H54 (cell line): Measurements from ENCODE around the gene EFNB2.
A peak's percentile ranks its signal among the peaks of the same experiment; 100 is the strongest.

Experiments used
- DNase-seq: peaks from one replicate; pipeline ENCODE4 v3.0.0; 2011; ENCODE audit warnings: low spot score, mixed read lengths; ENCODE audit not compliant: insufficient read length
- FAIRE-seq: peaks from 3 replicates; lab custom pipeline; 2011; peaks lifted over from hg19 to GRCh38; lab: Jason Lieb, UNC
- POLR2A ChIP-seq: IDR thresholded peaks from 2 replicates; pipeline ENCODE4 v1.6.1; 2011; ENCODE audit warnings: low read depth, mild to moderate bottlenecking, low read length

The EFNB2 gene

DNA sequence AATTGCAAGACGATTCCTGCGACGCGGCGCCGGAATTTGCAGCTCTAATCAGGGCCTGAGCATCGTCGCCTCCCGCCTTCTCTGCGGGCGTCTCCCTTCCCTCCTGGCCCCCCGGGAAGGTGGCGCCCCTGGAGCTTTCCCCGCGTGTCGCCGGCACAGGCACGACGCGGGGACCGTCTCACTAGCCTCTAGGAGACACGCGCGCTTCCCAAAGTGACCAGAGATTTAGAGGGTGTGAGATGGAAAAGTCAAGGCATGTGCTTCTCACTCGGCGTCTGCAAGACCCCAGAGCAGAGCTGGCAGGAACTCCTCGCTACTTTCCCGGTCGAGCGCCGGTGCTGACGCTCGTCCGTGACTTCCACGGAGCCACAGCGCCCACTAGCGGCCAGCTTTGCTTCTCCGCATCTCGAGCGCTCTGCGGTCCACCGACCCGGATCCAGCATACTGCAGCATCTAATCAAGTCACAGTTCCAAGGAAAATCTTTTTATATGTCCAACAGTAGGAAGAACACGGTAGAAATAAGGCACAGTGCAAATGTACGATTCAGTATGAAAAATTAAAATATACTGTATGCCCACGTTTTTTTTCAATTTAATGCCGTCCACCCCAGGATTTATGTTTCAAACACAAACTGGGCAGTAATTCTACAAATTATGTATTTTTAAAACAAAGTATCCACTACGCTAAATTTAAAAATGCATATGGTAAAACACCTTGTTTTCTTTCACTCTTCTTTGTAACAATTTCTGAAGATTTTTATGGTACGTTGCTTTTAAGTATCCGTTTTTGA is 977 bp upstream of the EFNB2 start:
- TF ChIP-seq POLR2A = no peak
- peak; percentile 100 for FAIRE-seq

DNA sequence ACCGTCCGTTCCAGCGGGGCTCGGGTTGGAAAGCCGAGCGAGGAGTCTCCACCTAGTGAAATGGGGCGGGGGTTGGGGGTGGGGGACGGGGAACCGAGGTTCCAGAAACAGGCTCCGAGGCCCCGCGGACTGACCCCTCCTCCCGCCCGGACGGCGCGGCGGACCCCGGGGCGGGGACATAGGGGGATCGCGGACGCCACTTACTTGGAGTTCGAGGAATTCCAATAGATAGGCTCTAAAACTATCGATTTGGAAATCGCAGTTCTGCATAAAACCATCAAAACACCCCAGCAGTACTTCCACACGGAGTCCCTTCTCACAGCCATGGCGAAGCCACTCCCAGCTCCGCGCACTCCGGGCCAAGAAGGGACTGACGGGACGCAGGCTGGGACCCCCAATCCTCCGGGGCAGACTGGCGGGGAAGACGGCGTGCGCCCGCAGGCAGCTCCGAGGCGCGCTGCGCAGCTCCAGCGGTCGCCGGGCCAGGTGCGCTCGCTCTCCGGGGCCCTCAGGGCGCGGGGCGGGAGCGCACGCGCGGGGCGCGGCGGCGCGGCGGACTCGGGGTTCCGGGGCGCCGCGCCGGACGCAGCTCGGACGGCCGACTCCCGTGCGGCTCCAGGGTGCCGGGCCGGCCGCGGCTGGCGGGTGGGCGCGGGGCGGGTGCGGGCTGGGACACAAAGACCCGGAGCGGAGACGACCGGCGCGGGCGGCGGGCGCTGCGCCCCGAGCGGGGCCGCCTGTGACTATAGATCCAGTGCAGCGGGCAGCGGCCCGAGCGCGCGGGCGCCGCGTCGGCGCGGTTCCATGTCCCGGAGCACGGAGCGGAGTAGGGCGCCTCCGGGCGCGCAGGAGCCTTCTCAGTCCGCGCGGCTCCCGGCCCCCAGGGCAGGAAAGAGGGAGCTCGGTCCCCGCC is 567 bp downstream of the EFNB2 start:
- peak; percentile 51 for DNase-seq
- no peak for FAIRE-seq
- TF ChIP-seq POLR2A = no peak

More for the DNA sequence above, 977 bp upstream of the EFNB2 start:
- DNase-seq = peak; percentile 97

DNA sequence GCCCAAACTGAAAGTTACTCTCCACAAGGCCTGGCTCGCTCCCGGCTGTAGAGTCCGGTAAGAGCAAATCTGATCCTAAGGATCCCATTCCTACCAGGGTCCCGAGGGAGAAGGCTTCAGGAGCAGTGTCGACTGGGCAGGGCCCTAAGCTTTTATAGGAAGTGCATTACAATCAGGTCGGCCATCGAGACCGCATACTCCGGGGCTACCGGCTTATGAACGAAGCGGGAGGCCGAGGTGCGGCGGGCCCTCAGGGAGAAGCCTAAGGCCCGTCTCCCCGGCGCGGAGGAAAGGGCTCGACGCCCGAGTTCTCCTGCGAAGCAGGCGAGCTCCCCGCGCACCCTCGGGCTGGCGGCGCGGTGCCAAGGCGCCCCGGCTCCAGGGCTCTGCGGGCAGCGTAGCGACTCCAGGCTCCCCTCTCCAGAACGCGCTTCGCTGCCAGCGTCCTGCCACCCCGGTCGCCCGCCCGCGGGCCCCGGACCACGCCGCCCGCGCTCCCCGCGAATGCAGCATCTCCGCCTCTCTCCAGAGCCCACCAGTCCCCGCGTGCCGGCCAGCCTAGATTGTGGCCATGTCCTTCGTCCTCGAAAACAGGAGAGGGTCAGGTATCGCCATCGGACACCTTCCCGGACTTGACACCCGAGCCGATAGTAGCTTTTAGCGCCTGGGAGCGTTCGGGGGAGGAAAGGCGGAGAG is 1.4 kb downstream of the EFNB2 start:
- DNase-seq = peak; percentile 76
- FAIRE-seq = no peak
- TF ChIP-seq POLR2A = no peak

DNA sequence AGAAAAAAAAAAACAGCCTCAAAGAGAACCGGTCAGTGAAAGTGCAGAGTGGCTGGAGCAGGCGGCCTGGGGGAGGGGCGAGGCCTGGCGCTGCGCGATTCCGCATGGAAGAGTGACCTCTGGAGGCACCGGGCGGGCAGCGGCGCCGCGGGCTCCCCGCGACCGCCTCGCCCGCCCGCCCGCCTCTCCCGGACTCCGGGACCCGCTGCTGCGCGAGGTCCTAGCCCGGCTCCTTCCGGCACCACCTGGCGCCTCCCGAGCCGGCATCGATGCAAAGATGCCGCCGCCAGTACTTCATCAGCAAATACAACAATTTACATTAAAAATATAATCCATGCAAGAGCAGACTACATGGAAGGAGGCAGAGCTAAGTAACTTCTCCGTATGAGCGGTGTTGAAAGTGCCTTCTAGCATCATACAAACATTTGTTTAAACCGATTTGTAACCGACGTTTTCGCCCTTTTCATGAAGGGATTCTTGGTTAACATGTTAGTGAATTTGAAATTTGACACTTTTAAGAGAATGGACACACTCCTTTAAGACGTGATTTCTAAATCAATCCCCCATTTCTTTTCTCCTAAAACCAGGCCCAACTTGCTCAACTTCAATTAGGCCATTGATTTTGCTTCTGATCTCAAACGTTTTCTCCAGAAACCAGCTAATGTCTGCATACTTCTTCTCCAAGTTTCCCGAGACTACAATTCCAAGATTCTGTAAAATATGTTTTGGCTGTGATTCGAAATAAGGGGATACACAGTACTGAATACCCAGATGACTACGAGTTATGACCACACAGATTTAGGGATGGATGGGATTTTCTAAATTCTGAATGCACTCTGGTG is 2.1 kb downstream of the EFNB2 start:
- FAIRE-seq (peak; percentile 91), DNase-seq (peak; percentile 91)
- TF ChIP-seq POLR2A = no peak

DNA sequence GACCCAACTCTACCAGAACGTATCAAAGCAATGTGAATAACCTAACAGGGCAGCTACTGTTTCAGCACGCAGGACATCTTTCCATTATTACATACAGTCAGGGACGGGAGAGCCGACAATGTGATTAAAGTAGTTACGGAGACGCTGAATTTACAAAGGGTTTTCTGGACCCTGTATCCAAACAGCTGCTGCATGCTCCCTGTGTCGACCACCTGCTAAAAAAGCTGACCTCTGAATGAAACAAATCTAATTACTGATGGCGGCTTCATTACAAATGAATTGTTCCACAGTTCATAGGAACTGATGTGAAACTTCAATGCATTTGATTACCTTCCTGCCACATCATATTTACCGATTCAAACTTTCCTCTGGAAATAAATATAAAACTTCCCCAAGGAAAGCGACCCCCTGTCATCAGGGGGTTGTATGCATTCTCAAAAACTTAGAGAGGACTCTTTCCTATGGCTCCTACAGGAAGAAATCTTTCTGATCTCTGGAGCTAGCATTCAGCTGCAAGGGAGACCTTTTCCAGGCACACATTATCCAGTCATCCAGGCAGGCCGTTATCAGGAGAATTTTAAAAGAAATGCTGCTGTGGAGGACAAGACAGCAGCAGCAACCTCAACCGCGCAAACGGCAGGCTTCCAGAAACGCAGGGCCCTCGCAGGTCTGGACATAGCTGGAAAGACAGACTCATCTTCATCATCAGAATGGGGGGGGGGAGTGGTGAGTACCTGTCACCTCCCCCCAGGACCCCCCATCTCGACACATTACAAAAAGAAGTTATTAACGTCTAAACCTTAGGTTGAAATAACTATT is 3.1 kb downstream of the EFNB2 start:
- peak; percentile 77 for FAIRE-seq
- TF ChIP-seq POLR2A = no peak
- no peak for DNase-seq

DNA sequence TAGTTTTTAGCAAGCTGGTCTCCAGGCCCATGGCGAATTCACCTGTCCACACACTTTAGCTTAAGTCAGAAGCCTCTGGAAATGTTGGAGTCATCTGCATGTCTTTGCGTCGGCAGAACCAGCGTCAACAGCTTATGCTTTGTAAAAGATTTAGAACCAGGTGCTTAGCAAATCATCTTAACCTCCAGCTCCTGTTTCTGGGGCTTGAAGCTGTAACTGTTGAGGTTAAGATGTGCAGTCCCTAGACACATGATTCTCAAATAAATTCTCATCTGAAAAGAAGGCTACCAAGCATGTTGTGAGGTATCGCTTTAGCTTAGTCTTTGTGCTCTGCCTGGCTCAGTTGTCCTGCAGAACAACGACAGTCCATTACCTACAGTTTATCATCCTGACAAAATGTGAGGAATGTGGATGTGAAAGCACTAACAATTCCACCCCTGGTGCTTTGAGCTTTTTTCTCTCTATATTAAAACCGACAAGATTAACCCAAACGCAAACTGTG is 4.4 kb downstream of the EFNB2 start:
- no peak for TF ChIP-seq POLR2A
- DNase-seq = no peak
- FAIRE-seq = peak; percentile 33

DNA sequence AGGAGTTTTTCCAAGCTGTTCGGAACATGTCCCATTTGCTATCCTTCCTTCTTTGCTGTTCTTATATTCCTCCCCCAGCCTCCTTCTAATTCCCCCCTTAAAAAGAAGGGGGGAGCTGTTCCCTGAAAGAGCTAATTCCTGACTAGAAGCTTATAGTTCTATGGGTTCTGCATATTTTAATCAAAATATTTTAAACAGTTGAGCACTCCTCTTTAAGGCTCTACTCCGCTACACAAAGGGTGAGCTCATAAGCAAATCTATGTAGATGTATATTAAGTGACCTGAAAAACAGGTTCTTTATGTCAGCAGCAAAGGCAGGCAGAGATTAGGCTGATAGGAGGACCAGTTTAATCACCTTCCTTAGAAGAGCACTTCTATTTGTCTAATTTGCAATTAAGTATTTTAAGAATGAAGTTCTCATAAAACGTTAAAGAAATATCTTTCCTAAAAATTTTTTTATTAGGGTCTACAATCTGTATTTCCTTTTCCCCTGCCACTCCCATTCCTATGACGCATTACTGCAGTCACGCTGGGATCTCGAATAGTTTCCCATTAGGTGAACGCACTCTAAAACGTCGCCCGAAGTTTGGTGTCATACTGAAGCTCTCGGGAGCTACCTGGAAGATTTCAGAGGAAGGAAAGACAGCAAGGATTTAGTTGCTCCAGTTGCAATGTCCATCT is 5.2 kb downstream of the EFNB2 start:
- TF ChIP-seq POLR2A = no peak
- FAIRE-seq (no peak), DNase-seq (no peak)

DNA sequence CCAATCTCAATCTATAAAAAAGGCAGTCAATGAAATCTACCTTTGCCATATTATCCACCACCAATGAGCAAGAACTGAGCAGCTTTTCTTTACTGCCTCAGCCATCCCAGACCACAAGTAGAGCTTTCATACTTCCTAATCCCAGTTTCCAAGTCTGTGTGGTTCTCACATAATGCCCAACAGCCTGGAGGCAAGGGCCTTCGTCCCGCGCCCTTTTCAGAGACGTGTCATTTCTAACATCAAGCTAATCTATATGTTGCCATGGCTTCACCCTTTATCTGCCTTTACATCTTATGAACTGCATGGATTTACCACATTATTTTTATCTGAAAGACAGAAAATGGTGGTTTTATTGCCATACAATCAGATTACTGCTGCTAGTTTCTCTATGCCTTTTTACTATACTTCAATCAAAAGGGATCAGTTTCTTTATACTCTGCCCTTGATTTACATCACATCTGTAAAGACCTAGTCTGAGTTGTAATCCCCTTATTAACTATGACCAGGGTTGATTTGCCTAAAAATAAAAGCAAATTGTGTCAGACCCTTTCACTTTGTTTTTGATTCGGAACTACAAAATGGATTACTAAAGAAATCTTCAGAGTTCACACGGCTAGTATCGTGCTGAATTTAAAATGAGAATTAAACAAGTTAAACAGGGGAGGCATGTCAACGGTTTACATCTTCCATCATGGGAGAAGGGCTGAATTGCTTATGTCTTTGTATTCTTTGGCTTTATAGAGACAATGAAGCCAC is 5.9 kb downstream of the EFNB2 start:
- TF ChIP-seq POLR2A = no peak
- peak; percentile 67 for FAIRE-seq
- no peak for DNase-seq

DNA sequence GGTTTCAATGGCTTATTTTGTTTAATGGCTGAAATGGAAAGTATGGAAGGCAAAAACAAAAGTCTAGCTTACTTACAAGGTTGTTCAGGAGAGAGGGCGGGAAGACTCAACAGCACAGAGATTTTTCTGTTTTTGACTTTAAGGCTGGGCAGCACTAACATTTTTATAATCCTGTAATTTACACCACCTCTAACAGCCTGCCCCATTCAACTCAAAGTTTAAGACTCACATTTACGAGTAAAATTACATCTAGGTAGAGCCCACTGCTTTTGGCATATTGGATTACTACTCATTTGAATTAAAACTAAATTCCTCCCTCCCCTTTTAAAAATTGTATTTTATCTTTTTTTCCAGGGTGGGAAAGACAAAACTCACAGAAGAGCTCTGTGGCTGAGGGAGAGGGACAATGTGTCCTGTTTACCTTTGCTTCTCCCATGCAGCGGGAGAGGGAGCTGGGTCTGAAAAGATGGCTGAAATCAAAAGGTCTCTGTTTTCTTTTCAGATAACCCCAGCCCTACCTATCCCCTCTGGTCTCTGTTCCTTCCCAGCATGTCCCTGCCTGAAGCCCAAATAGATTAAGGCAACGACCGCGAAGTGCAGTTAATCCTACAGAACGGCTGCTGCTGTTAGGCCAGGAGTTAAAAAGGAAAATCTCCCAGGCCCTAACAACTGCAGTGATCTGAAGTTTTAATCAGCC is 6.6 kb downstream of the EFNB2 start:
- DNase-seq (no peak), FAIRE-seq (peak; percentile 55)
- TF ChIP-seq POLR2A = no peak

DNA sequence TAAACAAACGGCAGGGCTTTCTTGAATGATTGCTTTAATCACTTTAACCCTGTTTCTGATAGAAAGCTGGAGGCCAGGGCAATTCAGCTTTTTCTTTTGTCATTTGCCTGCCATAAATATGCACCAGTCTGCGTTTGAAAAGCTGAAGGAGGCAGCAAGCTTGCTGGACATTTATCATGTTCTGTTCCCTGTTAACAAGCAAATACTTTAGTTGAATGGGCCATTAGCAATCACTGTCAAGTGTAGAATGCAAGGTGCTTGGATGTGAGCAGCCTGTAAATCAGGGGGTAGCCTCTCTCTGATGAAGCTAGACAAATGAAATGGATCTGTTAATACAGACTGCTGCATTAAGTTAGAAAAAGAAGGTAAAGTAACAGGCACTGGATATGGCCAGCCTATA is 7.6 kb downstream of the EFNB2 start:
- no peak for TF ChIP-seq POLR2A
- FAIRE-seq (peak; percentile 27), DNase-seq (no peak)
